Ectodermal cell (in vitro differentiated cells): Measurements from ENCODE around the gene DHRS12.

Source experiments
- H3K27ac ChIP-seq: 2 replicates; pipeline ENCODE4 v1.7.0; 2013; ENCODE audit warnings: mild to moderate bottlenecking, low read depth, low read length; ENCODE audit not compliant: insufficient read depth, poor library complexity, severe bottlenecking
- H3K27me3 ChIP-seq: 2 replicates; pipeline ENCODE4 v1.7.0; 2013; ENCODE audit warnings: mild to moderate bottlenecking, low read length; ENCODE audit not compliant: insufficient read depth, control insufficient read depth, poor library complexity, severe bottlenecking
- H3K36me3 ChIP-seq: one replicate; pipeline ENCODE4 v1.7.0; 2013; ENCODE audit warnings: low read length; ENCODE audit not compliant: control insufficient read depth, insufficient read depth
- H3K4me1 ChIP-seq: one replicate; pipeline ENCODE4 v1.7.0; 2013; ENCODE audit warnings: low read length; ENCODE audit not compliant: control insufficient read depth, insufficient read depth
- H3K4me3 ChIP-seq: 2 replicates; pipeline ENCODE4 v1.7.0; 2013; ENCODE audit warnings: low read depth, low read length, control low read depth; ENCODE audit not compliant: insufficient read depth
- H3K9me3 ChIP-seq: 2 replicates; pipeline ENCODE4 v1.7.0; 2013; ENCODE audit warnings: mild to moderate bottlenecking, low read length, moderate library complexity; ENCODE audit not compliant: control insufficient read depth
- WGBS, 2 experiments: methylation state at CpG; one replicate each; pipeline ENCODE4 v1.1.7; 2013; ENCODE audit warnings: missing lambda C conversion rate in 2 of 2; 5-methylcytosine and 5-hydroxymethylcytosine counted together

DHRS12 gene

DNA sequence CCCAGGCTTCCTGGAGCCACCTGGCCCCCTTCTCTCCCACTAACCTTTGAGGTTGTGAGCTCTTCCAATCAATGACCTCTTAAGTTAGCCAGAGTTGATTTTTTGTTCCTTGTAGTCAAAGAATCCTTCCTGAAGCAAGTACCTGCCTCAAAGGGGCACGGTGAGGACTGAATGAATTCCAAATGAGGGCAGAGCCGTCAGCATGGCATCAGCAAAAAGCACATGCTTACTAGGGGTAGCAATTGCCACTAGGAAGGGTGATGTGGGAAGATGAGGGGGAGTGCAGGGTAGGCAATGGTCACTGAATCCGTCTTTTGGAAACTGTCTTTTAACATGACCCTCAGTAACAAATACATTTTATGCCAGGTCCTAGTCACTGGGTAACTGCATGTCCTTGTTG is 15.6 kb upstream of the DHRS12 start:
- H3K36me3 ChIP-seq = no peaks in the 10 kb centered on the region
- no peaks in the 10 kb centered on the region for H3K9me3 ChIP-seq
- 86 to 93% methylated on average over 3 of the region's 3 CpGs for WGBS, 2 experiments
- no peaks in the 10 kb centered on the region for H3K27me3 ChIP-seq
- H3K4me3 ChIP-seq = no peak overlapping the region
- no peak overlapping the region for H3K27ac ChIP-seq
- no peaks in the 10 kb centered on the region for H3K4me1 ChIP-seq

DNA sequence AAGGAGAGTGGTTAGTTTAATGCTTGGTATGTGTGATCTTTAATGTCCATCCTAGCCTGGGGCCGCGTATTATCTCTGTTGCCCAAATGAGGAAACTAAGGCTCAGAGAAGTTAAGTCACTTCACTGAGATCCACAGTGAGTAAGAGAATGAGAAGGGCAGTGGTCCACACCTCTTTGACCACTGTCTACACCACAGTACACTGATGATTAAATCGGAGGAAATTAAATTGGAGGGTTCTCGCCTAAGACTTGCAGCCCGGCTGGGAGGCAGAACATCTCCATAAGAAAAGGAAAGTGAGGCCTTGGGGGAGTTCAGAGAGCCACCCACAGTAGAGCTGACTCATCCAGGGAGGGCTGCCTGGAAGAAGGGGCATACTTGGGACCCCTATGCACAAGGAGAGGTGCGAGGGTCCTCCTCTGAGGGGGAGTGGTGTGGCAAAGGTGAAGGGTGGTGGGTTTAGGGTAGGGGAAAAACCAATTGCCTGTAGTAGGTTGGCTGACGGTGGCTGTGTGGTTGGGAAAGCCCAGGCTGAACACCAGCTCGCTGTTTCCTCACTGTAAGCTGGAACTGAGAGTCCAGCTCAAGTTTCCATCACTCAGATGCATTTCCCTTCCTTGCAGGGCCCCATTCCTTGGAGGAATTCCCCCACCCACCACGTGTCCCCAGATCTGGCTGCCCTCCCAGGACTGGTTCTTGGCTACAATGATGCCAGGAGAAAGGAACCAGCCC is 15.0 kb upstream of the DHRS12 start:
- H3K4me3 ChIP-seq = no peak overlapping the region
- no peaks in the 10 kb centered on the region for H3K4me1 ChIP-seq
- H3K9me3 ChIP-seq = no peaks in the 10 kb centered on the region
- H3K36me3 ChIP-seq = no peaks in the 10 kb centered on the region
- 74 to 78% methylated on average over 9 of the region's 9 CpGs for WGBS, 2 experiments
- no peak overlapping the region for H3K27ac ChIP-seq
- no peaks in the 10 kb centered on the region for H3K27me3 ChIP-seq

DNA sequence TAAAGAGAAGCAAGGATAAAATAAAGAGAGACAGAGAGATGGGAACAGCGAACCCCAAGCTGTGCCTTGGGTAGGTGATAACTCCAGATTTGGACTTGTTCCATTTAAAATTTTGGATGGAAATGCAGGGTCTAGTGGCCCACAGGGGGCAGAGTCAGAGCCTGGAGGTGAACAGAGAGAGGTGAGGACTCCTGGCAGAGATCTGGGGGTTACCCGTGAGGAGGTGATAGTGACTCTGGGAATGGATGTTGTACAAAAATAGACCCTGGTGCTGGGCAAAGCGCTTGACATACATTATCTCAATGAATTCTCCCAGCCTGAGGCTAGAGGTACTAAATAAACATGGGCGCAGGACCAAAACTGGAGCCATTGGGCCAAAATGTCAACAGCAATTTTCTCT is 14.3 kb upstream of the DHRS12 start:
- H3K27ac ChIP-seq = no peak overlapping the region
- no peaks in the 10 kb centered on the region for H3K9me3 ChIP-seq
- no peaks in the 10 kb centered on the region for H3K36me3 ChIP-seq
- no peak overlapping the region for H3K4me3 ChIP-seq
- WGBS, 2 experiments = 96 to 98% methylated on average over 4 of the region's 4 CpGs
- no peaks in the 10 kb centered on the region for H3K4me1 ChIP-seq
- H3K27me3 ChIP-seq = no peaks in the 10 kb centered on the region

DNA sequence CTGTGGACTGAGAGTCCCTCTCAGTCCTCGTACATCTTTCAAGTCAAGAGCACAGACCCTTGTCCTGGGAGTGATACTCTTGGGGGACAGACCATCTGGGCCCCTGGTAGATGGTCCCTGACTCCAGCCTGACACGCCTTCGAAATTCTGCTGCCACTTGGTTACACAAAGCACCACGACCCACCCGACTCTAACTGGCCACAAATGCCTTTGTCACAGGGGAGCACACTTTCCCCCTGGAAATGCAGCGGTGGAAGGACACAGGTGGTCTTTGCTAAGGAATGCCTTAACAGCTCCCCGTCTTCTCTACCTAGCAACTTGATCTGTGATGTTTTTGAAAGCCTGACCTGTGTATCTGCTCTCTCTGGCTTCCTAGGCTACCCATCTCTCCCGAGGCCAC is 13.8 kb upstream of the DHRS12 start:
- H3K9me3 ChIP-seq = no peaks in the 10 kb centered on the region
- H3K27me3 ChIP-seq = no peaks in the 10 kb centered on the region
- H3K36me3 ChIP-seq = no peaks in the 10 kb centered on the region
- no peaks in the 10 kb centered on the region for H3K4me1 ChIP-seq
- no peak overlapping the region for H3K4me3 ChIP-seq
- H3K27ac ChIP-seq = no peak overlapping the region
- 90% methylated on average over 8 of the region's 8 CpGs for WGBS, 2 experiments

DNA sequence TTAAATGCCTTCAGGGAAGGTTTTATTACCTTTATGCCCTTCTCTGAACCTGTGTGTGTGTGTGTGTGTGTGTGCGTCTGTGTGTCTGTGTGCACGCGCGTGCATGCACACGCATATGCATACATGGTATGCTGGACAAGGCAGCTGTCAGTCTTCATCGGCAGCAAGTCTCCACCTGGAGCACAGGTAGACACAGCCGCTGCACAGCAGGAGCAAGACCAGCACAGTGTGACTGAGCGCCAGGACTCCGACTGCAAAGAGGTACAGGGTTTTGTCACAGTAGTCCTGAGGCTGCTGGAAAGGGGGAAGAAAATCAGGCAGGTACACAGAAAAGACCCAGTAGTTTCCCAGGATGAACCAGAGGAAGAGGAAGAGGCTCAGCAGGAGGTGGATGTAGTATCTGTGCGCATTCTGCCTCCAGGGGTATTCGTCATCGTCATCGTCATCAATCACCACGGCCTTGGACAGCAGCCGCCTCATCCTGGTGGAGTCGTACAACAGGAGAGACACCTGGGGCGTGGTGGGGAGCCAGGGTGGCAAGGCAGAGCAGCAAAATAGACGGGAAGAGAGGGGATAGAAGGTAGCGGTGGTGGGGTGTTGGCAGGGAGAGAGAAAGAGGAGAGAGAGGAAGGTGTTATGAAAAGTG is 12.8 kb upstream of the DHRS12 start:
- no peaks in the 10 kb centered on the region for H3K27me3 ChIP-seq
- no peaks in the 10 kb centered on the region for H3K9me3 ChIP-seq
- no peak overlapping the region for H3K27ac ChIP-seq
- no peaks in the 10 kb centered on the region for H3K36me3 ChIP-seq
- 88 to 89% methylated on average over 19 of the region's 19 CpGs for WGBS, 2 experiments
- H3K4me1 ChIP-seq = no peaks in the 10 kb centered on the region
- H3K4me3 ChIP-seq = no peak overlapping the region

DNA sequence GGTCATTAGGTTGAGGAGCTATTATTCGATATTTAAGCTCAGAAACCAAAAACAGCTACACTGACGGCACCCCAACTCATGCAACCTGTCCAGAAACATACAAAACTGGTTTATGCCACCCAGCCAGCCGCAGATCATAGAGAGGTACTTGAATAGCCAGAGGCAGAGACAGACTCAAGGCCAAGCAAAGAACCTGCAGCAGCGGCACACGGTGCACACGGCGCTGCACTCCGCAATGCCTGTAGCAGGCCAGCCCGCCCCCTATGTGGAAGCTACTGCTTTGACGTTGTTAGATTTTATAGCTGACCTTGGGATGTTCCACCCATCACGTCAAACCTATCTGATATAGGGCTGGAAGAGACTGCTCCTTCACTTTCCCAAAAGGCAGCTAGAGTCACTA is 11.9 kb upstream of the DHRS12 start:
- Histone ChIP-seq H3K4me3 (no peak overlapping the region), H3K4me1 (no peaks in the 10 kb centered on the region), H3K27ac (no peak overlapping the region), H3K27me3 (no peaks in the 10 kb centered on the region), H3K9me3 (no peaks in the 10 kb centered on the region), H3K36me3 (no peaks in the 10 kb centered on the region)
- WGBS, 2 experiments = 89 to 91% methylated on average over 11 of the region's 11 CpGs

DNA sequence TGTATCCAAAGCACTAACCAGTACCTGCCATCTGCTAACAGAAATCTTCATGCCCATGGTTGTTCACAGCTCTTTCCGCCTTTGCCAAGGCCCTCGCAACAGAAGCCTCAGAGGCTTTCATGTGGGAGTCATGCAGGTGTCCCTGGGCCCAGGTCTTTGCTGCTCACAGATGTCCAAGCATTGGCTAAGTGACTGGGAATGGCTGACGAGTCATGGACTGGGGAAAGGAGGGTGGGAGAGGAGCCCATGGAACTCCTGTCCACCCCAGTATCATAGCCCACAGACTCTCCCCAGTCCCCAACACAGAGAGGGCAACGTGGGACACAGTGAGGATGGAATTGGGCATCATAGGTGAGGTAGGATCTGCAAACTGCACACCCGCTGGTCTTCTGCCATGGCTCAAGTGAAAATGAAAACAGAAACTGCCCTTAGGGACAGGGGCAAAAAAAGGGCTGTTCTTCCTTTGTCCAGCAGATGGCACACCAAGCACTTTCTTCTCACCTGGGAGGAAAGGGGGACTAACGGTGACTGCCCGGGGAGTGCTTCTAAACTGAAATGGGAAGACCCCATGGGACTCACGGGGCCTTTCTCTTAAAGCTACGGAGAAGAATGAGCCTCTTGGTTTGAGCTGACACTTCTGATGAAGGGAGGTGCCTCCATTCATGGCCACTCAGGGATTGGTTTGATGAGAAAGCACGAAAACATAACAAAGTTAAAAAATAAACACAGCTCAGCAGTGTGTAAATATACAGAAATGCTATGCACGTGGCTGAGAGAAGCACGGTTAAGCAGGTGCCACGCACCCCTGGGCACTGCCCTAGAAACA is 11.1 kb upstream of the DHRS12 start:
- 45 to 47% methylated on average over 13 of the region's 13 CpGs for WGBS, 2 experiments
- H3K4me1 ChIP-seq = no peaks in the 10 kb centered on the region
- no peak overlapping the region for H3K27ac ChIP-seq
- H3K36me3 ChIP-seq = no peaks in the 10 kb centered on the region
- no peaks in the 10 kb centered on the region for H3K9me3 ChIP-seq
- no peaks in the 10 kb centered on the region for H3K27me3 ChIP-seq
- H3K4me3 ChIP-seq = no peak overlapping the region

DNA sequence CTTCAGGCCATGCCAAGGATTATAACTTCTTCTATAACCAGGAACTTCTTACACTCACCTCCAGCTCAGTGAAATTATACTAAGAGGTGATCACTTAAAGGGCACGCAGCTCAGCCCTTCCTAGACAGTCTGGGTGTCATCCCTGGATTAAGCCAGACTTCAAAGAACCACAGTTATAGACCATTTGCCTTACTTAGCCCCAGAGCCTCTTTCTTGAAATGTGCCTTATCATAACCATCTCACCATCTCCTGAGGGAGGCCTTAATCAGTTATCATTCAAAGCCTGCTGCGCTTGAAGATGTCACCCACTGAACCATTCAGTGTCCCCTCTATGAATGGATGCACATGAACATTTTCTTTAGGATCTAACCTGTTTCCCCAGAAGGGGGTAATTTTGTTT is 10.1 kb upstream of the DHRS12 start:
- H3K36me3 ChIP-seq = no peaks in the 10 kb centered on the region
- WGBS, 2 experiments = 94% methylated on average over 2 of the region's 2 CpGs
- H3K4me3 ChIP-seq = no peak overlapping the region

DNA sequence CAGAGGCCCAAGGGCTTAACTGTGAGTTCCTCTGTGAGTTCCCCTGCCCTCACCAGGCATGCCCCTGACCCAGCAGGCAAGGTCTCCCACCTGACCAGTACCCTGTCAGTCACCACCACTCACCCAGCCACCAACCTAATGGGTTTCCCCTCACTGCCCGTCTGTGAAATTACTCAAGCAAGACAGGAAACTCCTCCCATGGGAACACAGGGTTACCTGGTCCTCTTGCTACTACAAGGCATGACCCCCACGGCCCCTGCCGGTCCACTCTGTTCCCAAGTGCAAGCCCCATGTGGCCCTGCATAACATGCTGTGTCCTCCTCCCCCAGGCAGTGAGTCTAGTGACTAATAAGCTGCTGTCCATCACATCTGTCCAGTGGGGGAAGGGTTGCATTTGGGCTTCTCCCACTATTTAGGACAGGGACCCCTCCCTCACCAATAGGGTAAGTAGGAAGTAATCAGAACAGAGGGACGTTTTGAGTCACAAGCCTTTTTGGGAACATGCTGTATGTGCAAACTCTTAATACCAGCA is 8.0 kb upstream of the DHRS12 start:
- WGBS, 2 experiments = 80 to 85% methylated on average over 4 of the region's 4 CpGs
- Histone ChIP-seq H3K27ac (no peak overlapping the region), H3K4me3 (no peak overlapping the region), H3K9me3 (no peaks in the 10 kb centered on the region), H3K36me3 (no peaks in the 10 kb centered on the region), H3K27me3 (no peaks in the 10 kb centered on the region), H3K4me1 (no peaks in the 10 kb centered on the region)

More for the DNA sequence above, 10.1 kb upstream of the DHRS12 start:
- Histone ChIP-seq H3K9me3 (no peaks in the 10 kb centered on the region), H3K4me1 (no peaks in the 10 kb centered on the region), H3K27me3 (no peaks in the 10 kb centered on the region), H3K27ac (no peak overlapping the region)

DNA sequence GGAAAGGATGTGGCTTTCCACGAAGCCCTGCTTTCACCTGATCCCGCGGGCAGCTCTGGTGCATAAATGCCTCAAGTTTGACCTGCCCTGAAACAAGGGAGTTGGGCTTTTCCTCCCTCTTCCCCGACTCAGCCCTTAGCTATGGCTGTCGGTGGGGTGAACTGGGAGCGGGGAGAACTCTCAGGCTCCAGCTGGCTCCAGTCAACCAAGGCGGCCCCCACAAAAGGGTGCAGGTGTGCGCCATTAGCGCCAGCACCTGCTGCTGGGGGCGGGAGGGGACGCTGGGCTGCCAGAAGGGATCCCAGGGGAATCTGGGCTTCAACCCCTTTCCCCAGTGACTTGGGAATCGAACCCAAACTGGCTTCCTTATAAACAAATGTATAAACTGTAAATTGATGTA is 7.1 kb upstream of the DHRS12 start:
- 87 to 88% methylated on average over 12 of the region's 12 CpGs for WGBS, 2 experiments
- H3K27me3 ChIP-seq = no peaks in the 10 kb centered on the region
- no peaks in the 10 kb centered on the region for H3K4me1 ChIP-seq
- H3K9me3 ChIP-seq = no peaks in the 10 kb centered on the region
- H3K36me3 ChIP-seq = no peaks in the 10 kb centered on the region
- no peak overlapping the region for H3K4me3 ChIP-seq
- no peak overlapping the region for H3K27ac ChIP-seq
